ENCODE data around the gene BCAS1. TPM values are rescaled to one million over a fixed set of nuclear protein-coding genes. Genes with fewer than 3 reads are reported as not detected.
A peak's percentile ranks its signal among the peaks of the same experiment; 100 is the strongest.
"Not testable (repeated sequence)": the region's sequence is repeated elsewhere in the genome, so short reads cannot be mapped to it uniquely, and the experiment has no call there.

BCAS1 gene
- total RNA-seq, 1 donor: not detected

DNA sequence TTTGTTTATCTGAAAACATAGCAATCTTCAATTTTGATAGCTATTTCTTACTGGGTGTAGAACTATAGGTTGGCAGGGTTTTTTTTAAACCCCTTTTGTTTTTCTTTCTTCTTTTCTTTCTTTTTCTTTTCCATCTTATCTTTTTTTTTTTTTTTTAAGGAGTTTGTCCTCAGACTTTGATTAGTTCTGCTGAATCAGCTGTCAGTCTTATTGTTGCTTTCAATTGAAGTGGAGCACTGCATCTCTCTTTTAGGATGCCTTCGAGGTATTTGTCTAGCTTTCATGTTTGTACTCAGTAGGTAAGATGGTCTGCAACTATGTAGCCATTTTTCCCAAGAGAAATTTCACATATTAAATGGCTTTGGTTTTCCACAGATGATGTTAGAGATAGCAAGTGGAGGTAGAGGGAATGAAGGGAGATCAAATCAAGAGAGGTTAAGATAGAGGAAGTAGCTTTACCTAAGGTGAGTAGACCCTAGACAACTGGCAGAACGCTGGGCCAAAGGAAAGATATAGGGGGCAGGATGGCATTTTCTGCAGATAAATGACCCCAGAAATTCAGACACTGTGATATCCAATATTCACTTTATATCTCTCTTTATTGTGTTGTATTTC is 137.1 kb downstream of the BCAS1 start:
- DNase-seq (ENCODE audit: insufficient read length, low spot score, missing footprints): no peak
- Histone ChIP-seq H3K27me3 (ENCODE audit: insufficient read depth, low read length) (no peaks in the 10 kb centered on the region), H2AFZ (ENCODE audit: low read length) (no peak overlapping the region), H3K4me2 (ENCODE audit: insufficient read depth, low read length) (no peak overlapping the region), H4K20me1 (ENCODE audit: insufficient read depth, low read length) (no peaks in the 10 kb centered on the region), H3K36me3 (ENCODE audit: insufficient read depth, low read length) (no peaks in the 10 kb centered on the region), H3K4me3 (ENCODE audit: insufficient read depth, low read length) (no peak overlapping the region), H3K27ac (ENCODE audit: low read depth, low read length) (peak overlapping the region; percentile 81), H3K4me1 (ENCODE audit: insufficient read depth, low read length) (peaks cover 26% of the 10 kb centered on the region), H3K79me2 (ENCODE audit: insufficient read depth, low read length) (no peaks in the 10 kb centered on the region), H3K9me3 (ENCODE audit: low read depth, low read length) (no peaks in the 10 kb centered on the region)
- TF ChIP-seq, protein P1, sequence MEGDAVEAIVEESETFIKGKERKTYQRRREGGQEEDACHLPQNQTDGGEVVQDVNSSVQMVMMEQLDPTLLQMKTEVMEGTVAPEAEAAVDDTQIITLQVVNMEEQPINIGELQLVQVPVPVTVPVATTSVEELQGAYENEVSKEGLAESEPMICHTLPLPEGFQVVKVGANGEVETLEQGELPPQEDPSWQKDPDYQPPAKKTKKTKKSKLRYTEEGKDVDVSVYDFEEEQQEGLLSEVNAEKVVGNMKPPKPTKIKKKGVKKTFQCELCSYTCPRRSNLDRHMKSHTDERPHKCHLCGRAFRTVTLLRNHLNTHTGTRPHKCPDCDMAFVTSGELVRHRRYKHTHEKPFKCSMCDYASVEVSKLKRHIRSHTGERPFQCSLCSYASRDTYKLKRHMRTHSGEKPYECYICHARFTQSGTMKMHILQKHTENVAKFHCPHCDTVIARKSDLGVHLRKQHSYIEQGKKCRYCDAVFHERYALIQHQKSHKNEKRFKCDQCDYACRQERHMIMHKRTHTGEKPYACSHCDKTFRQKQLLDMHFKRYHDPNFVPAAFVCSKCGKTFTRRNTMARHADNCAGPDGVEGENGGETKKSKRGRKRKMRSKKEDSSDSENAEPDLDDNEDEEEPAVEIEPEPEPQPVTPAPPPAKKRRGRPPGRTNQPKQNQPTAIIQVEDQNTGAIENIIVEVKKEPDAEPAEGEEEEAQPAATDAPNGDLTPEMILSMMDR (IDR thresholded peaks at IDR 0.05; ENCODE audit: extremely low read depth, low read depth, low read length): no peak

DNA sequence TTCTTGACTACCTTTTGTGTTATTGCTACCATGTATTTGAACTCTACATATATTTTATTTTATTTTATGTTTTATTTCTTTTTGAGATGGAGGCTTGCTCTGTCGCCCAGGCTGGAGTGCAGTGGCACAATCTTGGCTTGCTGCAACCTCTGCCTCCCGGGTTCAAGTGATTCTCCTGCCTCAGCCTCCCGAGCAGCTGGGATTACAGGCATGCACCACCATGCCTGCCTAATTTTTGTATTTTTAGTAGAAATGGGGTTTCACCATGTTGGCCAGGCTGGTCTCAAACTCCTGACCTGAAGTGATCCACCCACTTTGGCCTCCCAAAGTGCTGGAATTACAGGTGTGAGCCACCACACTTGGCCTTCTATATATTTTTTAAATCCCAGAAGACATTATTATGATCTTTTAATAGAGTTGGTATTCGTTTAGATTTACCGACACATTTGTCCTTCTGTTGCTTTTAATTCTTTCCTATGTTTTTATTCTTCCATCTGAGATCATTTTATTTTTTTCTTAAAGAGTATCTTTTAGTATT is 137.7 kb downstream of the BCAS1 start:
- H3K36me3 ChIP-seq (ENCODE audit: insufficient read depth, low read length); H2AFZ ChIP-seq (ENCODE audit: low read length); H3K79me2 ChIP-seq (ENCODE audit: insufficient read depth, low read length); H3K4me3 ChIP-seq (ENCODE audit: insufficient read depth, low read length); H3K4me2 ChIP-seq (ENCODE audit: insufficient read depth, low read length); H4K20me1 ChIP-seq (ENCODE audit: insufficient read depth, low read length); DNase-seq (ENCODE audit: insufficient read length, low spot score, missing footprints); H3K27ac ChIP-seq (ENCODE audit: low read depth, low read length); H3K27me3 ChIP-seq (ENCODE audit: insufficient read depth, low read length); H3K9me3 ChIP-seq (ENCODE audit: low read depth, low read length): not testable (repeated sequence)
- H3K4me1 ChIP-seq (ENCODE audit: insufficient read depth, low read length): peaks cover 26% of the 10 kb centered on the region

DNA sequence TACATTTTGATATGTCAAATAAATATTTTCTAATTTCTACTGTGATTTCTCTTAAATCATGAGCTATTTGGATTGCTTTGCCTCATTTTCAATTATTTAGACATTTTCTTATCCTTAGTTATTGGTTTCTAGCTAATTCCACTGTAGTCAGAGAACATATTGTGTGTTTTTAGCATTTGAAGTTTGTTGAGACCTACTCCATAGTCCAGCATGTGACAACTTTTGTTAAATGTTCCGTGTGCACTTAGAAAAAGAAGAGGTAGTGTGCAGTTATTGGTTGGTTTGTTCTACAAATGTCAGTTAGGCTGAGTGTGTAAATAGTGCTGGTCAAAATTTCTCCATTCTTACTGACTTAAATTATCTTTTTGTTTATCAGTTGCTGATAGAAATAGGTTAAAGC is 138.8 kb downstream of the BCAS1 start:
- Histone ChIP-seq H3K4me3 (ENCODE audit: insufficient read depth, low read length) (no peak overlapping the region), H3K27ac (ENCODE audit: low read depth, low read length) (no peak overlapping the region), H4K20me1 (ENCODE audit: insufficient read depth, low read length) (no peaks in the 10 kb centered on the region), H3K79me2 (ENCODE audit: insufficient read depth, low read length) (no peaks in the 10 kb centered on the region), H3K4me2 (ENCODE audit: insufficient read depth, low read length) (no peak overlapping the region), H3K36me3 (ENCODE audit: insufficient read depth, low read length) (no peaks in the 10 kb centered on the region), H3K27me3 (ENCODE audit: insufficient read depth, low read length) (no peaks in the 10 kb centered on the region), H2AFZ (ENCODE audit: low read length) (no peak overlapping the region), H3K9me3 (ENCODE audit: low read depth, low read length) (no peaks in the 10 kb centered on the region), H3K4me1 (ENCODE audit: insufficient read depth, low read length) (peaks cover 28% of the 10 kb centered on the region)
- TF ChIP-seq, protein P1 (IDR thresholded peaks at IDR 0.05; ENCODE audit: extremely low read depth, low read depth, low read length): no peak
- no peak for DNase-seq (ENCODE audit: insufficient read length, low spot score, missing footprints)

DNA sequence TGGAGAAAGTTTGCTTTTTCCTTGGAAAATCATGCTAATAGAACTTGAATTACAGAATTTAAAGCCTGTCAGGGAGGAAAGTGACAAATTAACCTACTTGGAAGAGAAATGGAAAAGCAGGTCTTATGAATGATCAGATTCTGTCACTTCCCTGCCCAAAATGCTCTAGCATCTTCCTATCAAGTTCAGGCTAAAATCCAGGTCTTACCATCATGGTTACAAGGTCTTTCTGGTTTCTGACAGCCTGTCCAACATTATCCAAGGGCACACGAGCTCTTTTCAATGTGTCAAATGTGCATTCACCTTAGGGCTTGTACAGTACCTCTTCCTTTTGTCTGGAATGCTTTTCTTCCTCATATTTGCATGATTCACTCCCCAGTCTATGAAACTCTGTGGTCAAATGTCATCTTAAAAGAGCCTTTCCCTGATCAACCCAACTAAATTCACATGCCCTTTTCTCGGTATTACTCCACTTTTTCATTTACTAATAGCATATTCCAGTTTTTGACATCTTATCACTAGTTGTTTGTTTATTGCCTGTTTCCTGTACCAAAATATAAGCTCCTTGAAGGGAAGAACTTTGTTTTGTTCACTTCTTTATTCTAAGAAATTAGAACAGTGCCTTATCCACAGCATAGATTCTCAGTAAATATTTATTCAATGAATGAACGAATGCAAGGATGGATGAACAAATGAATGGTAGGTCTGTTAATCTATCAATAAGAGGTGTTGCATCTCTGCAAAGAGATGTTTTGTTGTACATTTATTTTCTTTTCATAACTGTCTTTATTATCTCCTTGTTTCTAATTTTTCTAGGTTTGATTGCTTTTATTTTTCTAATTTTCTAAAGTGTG is 139.5 kb downstream of the BCAS1 start:
- Histone ChIP-seq H4K20me1 (ENCODE audit: insufficient read depth, low read length) (no peaks in the 10 kb centered on the region), H3K27me3 (ENCODE audit: insufficient read depth, low read length) (no peaks in the 10 kb centered on the region), H3K36me3 (ENCODE audit: insufficient read depth, low read length) (no peaks in the 10 kb centered on the region), H3K4me1 (ENCODE audit: insufficient read depth, low read length) (peaks cover 35% of the 10 kb centered on the region), H3K4me3 (ENCODE audit: insufficient read depth, low read length) (no peak overlapping the region), H2AFZ (ENCODE audit: low read length) (peak overlapping the region; percentile 66), H3K79me2 (ENCODE audit: insufficient read depth, low read length) (no peaks in the 10 kb centered on the region), H3K9me3 (ENCODE audit: low read depth, low read length) (no peaks in the 10 kb centered on the region), H3K4me2 (ENCODE audit: insufficient read depth, low read length) (no peak overlapping the region), H3K27ac (ENCODE audit: low read depth, low read length) (no peak overlapping the region)
- TF ChIP-seq, protein P1 (IDR thresholded peaks at IDR 0.05; ENCODE audit: extremely low read depth, low read depth, low read length): no peak
- no peak for DNase-seq (ENCODE audit: insufficient read length, low spot score, missing footprints)

Measured in osteoblast (primary cell).